Adrenal gland (tissue), 12 donors: ENCODE results near the gene ANKFN1. TPM values are rescaled to one million over a fixed set of nuclear protein-coding genes. Genes with fewer than 3 reads are reported as not detected.

Source experiments
- DNase-seq, 7 donors: peaks; one replicate each; pipeline ENCODE4 v3.0.0-alpha.2; 2019 to 2020
- H3K27ac ChIP-seq, 5 donors: fragments of 200-600 bp; sonication (generic) in 4 of 5; 1 replicate in 3 of 5; 2 replicates in 2 of 5; pipeline versions ENCODE4 v1.5.1 to v1.8.0; 2016 to 2020; ENCODE audit warnings: mild to moderate bottlenecking in 1 of 5
- H3K27me3 ChIP-seq: fragments of 200-600 bp; 2 replicates; pipeline ENCODE4 v1.8.0; 2021
- H3K36me3 ChIP-seq, 2 donors: fragments of 200-600 bp; replicated peaks in 1 of 2; 1 replicate in 1 of 2; 2 replicates in 1 of 2; pipeline versions ENCODE4 v1.5.1 to v1.8.0; 2018 to 2022
- H3K4me1 ChIP-seq, 2 donors: fragments of 200-600 bp; replicated peaks in 1 of 2; 1 replicate in 1 of 2; 2 replicates in 1 of 2; pipeline versions ENCODE4 v1.5.1 to v1.8.0; 2018 to 2021
- H3K4me3 ChIP-seq, 4 donors: fragments of 200-600 bp; sonication (generic) in 3 of 4; one replicate each; pipeline ENCODE4 v1.5.1; 2016 to 2018
- H3K9me3 ChIP-seq, 3 donors: fragments of 200-600 bp; sonication (generic) in 1 of 3; replicated peaks in 1 of 3; 1 replicate in 2 of 3; 2 replicates in 1 of 3; pipeline versions ENCODE4 v1.5.1 to v1.8.0; 2016 to 2021
- POLR2A ChIP-seq, 2 donors: fragments of 450-650 bp; IDR thresholded peaks; one replicate each; pipeline ENCODE4 v1.6.1; 2017; ENCODE audit warnings: antibody characterized with exemption in 2 of 2, mild to moderate bottlenecking in 2 of 2, moderate library complexity in 1 of 2
- WGBS, 4 donors: extraction: QIAGEN DNeasy Blood & Tissue Kit in 2 of 4; methylation state at CpG; one replicate each; pipeline versions ENCODE4 v1.1.5 to v1.1.7; 2013 to 2017; 5-methylcytosine and 5-hydroxymethylcytosine counted together
- intact Hi-C, 2 donors: fragments of 100-400 bp; cut with DNase I; formaldehyde crosslinking; loops; one replicate each; pipeline versions ENCODE4 v1.14.1 to v1.15.0; 2022 to 2023
- polyA plus RNA-seq, 3 donors: library from polyadenylated mRNA; stranded (reverse); fragments of 200-250 nt in 2 of 3; fragments of 350-450 nt in 1 of 3; fragmentation: Illumina TruSeq in 1 of 3; extraction: RNeasy Lipid Tissue Mini Kit (QIAGEN cat#74804) in 1 of 3; gene quantifications; one replicate each; pipeline ENCODE4 v1.2.3, GENCODE V29; 2013 to 2014
- total RNA-seq, 9 donors: library from RNA; depleted of rRNA in 4 of 9; stranded (reverse); fragments of >200 nt in 4 of 9; fragments of 120-200 nt in 1 of 9; fragmentation: NEBNext Ultra II Directional in 1 of 9; extraction: Animal tissue kit (Norgen Biotek cat#: 25700) in 1 of 9; gene quantifications; one replicate each; pipeline versions ENCODE4 v1.1.0 to v1.2.4, GENCODE V29; 2013 to 2023
- TF ChIP-seq, protein P1 (sequence below), 6 experiments: fragments of 450-650 bp in 4 of 6; fragments of 200-600 bp in 2 of 6; sonication (generic) in 1 of 6; IDR thresholded peaks; 1 replicate in 5 of 6; 2 replicates in 1 of 6; pipeline versions ENCODE4 v1.5.1 to v1.8.0; 2016 to 2021; ENCODE audit warnings: antibody characterized with exemption in 6 of 6, mild to moderate bottlenecking in 2 of 6, moderate library complexity in 1 of 6
- donor health status: healthy with polysubstance abuse.
- donor health status: Bipolar disorder and iron deficiency.
- donor health status: DM: yes; HTN: yes; CAD: no.
- donor health status: DM: no; HTN: no; CAD: no.
- donor health status: DM: no; HTN: no; CAD: no.
- donor health status: DM: yes; HTN: yes; CAD: no.

Gene ANKFN1
- total and polyA plus RNA-seq, 12 donors: 0.18 to 1.6 (median 0.41) TPM; not detected in 5

- TF ChIP-seq POLR2A (IDR thresholded peaks at IDR 0.05): no peak
- TF ChIP-seq, protein P1, sequence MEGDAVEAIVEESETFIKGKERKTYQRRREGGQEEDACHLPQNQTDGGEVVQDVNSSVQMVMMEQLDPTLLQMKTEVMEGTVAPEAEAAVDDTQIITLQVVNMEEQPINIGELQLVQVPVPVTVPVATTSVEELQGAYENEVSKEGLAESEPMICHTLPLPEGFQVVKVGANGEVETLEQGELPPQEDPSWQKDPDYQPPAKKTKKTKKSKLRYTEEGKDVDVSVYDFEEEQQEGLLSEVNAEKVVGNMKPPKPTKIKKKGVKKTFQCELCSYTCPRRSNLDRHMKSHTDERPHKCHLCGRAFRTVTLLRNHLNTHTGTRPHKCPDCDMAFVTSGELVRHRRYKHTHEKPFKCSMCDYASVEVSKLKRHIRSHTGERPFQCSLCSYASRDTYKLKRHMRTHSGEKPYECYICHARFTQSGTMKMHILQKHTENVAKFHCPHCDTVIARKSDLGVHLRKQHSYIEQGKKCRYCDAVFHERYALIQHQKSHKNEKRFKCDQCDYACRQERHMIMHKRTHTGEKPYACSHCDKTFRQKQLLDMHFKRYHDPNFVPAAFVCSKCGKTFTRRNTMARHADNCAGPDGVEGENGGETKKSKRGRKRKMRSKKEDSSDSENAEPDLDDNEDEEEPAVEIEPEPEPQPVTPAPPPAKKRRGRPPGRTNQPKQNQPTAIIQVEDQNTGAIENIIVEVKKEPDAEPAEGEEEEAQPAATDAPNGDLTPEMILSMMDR (IDR thresholded peaks at IDR 0.05): no peak
- H3K36me3 ChIP-seq: no peaks in the 10 kb centered on the region
- intact Hi-C loops: no loop called here
- no peaks in the 10 kb centered on the region for H3K4me1 ChIP-seq
- H3K27ac ChIP-seq: no peak overlapping the region
- 64 to 80% (median 72%) methylated on average over 1 of the region's 1 CpG for WGBS, 4 donors
- no peaks in the 10 kb centered on the region for H3K9me3 ChIP-seq
- no peak for DNase-seq
- no peak overlapping the region for H3K4me3 ChIP-seq
- no peaks in the 10 kb centered on the region for H3K27me3 ChIP-seq
Observed at GRCh38 chr17:56480501-56480900, 327.2 kb downstream of the ANKFN1 start.

GRCh38 chr17:56481659-56482058, 328.4 kb downstream of the ANKFN1 start:
- TF ChIP-seq, protein P1 (IDR thresholded peaks at IDR 0.05): no peak
- TF ChIP-seq POLR2A (IDR thresholded peaks at IDR 0.05): no peak
- Histone ChIP-seq H3K4me1 (no peaks in the 10 kb centered on the region), H3K27ac (no peak overlapping the region), H3K9me3 (no peaks in the 10 kb centered on the region), H3K36me3 (no peaks in the 10 kb centered on the region), H3K27me3 (no peaks in the 10 kb centered on the region), H3K4me3 (no peak overlapping the region)
- 55 to 73% (median 66%) methylated on average over 5 of the region's 5 CpGs for WGBS, 4 donors
- DNase-seq: no peak
- intact Hi-C loops: no loop called here

- TF ChIP-seq, protein P1 (IDR thresholded peaks at IDR 0.05): no peak
- TF ChIP-seq POLR2A (IDR thresholded peaks at IDR 0.05): no peak
Observed at GRCh38 chr17:56482229-56482628, 329.0 kb downstream of the ANKFN1 start.

DNA sequence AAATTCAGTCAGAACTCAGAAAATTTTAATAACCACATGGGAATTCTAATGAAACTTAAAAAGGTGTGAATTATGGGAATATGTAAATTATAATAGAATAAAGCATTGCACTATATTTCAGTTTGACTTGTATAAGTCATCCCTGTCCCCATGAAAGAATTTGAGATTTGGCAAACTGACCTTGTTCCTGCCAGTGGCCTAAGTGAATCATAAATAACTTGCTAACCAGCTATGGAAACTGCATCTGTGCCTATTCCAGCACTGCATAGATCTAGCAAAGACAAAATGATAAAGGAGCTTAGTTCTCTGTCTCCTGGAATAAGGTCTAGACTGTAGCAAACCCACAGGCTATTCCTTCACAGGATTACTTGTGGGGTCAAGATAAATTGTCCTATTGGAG, 333.5 kb downstream of the ANKFN1 start:
- no peak overlapping the region for H3K4me3 ChIP-seq
- no peak for TF ChIP-seq POLR2A (IDR thresholded peaks at IDR 0.05)
- TF ChIP-seq, protein P1 (IDR thresholded peaks at IDR 0.05): no peak
- H3K36me3 ChIP-seq: no peaks in the 10 kb centered on the region
- intact Hi-C loops: no loop called here
- no peaks in the 10 kb centered on the region for H3K9me3 ChIP-seq
- H3K27me3 ChIP-seq: no peaks in the 10 kb centered on the region
- H3K27ac ChIP-seq: no peak overlapping the region
- DNase-seq: no peak
- H3K4me1 ChIP-seq: no peaks in the 10 kb centered on the region

More at GRCh38 chr17:56482229-56482628, 329.0 kb downstream of the ANKFN1 start:
- Histone ChIP-seq H3K27ac (no peak overlapping the region), H3K4me3 (no peak overlapping the region), H3K27me3 (no peaks in the 10 kb centered on the region), H3K36me3 (no peaks in the 10 kb centered on the region), H3K9me3 (no peaks in the 10 kb centered on the region), H3K4me1 (no peaks in the 10 kb centered on the region)
- DNase-seq: no peak
- 72 to 82% (median 79%) methylated on average over 6 of the region's 6 CpGs for WGBS, 4 donors
- intact Hi-C loops: no loop called here
